CD14-positive monocyte (primary cell): ENCODE results near the gene GSTT4. TPM values are rescaled to one million over a fixed set of nuclear protein-coding genes. Genes with fewer than 3 reads are reported as not detected.
"Not testable (repeated sequence)": the region's sequence is repeated elsewhere in the genome, so short reads cannot be mapped to it uniquely, and the experiment has no call there.

Experiments
- DNase-seq, 3 donors: peaks; one replicate each; pipeline ENCODE4 v3.0.0-alpha.2; 2011 to 2022
- H2AFZ ChIP-seq: 2 replicates; pipeline ENCODE4 v1.6.0; 2012; ENCODE audit warnings: mild to moderate bottlenecking, low read depth, low read length, inconsistent platforms; ENCODE audit not compliant: insufficient read depth, poor library complexity, severe bottlenecking
- H3K27ac ChIP-seq, 2 donors: 1 replicate in 1 of 2; 2 replicates in 1 of 2; pipeline ENCODE4 v1.5.1; 2012 to 2013; ENCODE audit warnings: low read length in 2 of 2, control low read depth in 1 of 2, inconsistent platforms in 1 of 2, low read depth in 1 of 2, mild to moderate bottlenecking in 1 of 2
- H3K27me3 ChIP-seq, 2 donors: one replicate each; pipeline versions ENCODE4 v1.6.0 to v1.6.1; 2011 to 2013; ENCODE audit warnings: low read length in 2 of 2; ENCODE audit not compliant: control insufficient read depth in 2 of 2, insufficient read depth in 2 of 2
- H3K36me3 ChIP-seq, 2 donors: replicated peaks in 1 of 2; 1 replicate in 1 of 2; 2 replicates in 1 of 2; pipeline versions ENCODE4 v1.5.1 to v1.6.1; 2012 to 2013; ENCODE audit warnings: low read length in 2 of 2, control low read depth in 1 of 2, inconsistent platforms in 1 of 2, mild to moderate bottlenecking in 1 of 2; ENCODE audit not compliant: insufficient read depth in 2 of 2, control insufficient read depth in 1 of 2
- H3K4me1 ChIP-seq, 2 donors: 1 replicate in 1 of 2; 2 replicates in 1 of 2; pipeline versions ENCODE4 v1.5.1 to v1.6.1; 2012 to 2013; ENCODE audit warnings: low read length in 2 of 2, control low read depth in 1 of 2, inconsistent platforms in 1 of 2, mild to moderate bottlenecking in 1 of 2, moderate library complexity in 1 of 2; ENCODE audit not compliant: insufficient read depth in 2 of 2, control insufficient read depth in 1 of 2
- H3K4me2 ChIP-seq: replicated peaks from 2 replicates; pipeline ENCODE3; 2012; ENCODE audit warnings: low read length, moderate library complexity, mild to moderate bottlenecking; ENCODE audit not compliant: poor library complexity, severe bottlenecking; ENCODE audit errors: extremely low read depth
- H3K4me3 ChIP-seq, 3 experiments: fragments of 200-600 bp in 1 of 3; sonication (generic) in 1 of 3; replicated peaks in 1 of 3; 1 replicate in 2 of 3; 2 replicates in 1 of 3; pipeline ENCODE4 v1.5.1; 2011 to 2013; ENCODE audit warnings: low read length in 3 of 3, mild to moderate bottlenecking in 3 of 3, control low read depth in 2 of 3, low read depth in 2 of 3, inconsistent platforms in 1 of 3, moderate library complexity in 1 of 3
- H3K79me2 ChIP-seq: 2 replicates; pipeline ENCODE4 v1.6.0; 2012; ENCODE audit warnings: mild to moderate bottlenecking, control low read depth, inconsistent platforms, low read length, moderate library complexity; ENCODE audit not compliant: insufficient read depth
- H3K9ac ChIP-seq: 2 replicates; pipeline ENCODE4 v1.6.0; 2017; ENCODE audit warnings: low read length, mild to moderate bottlenecking; ENCODE audit not compliant: insufficient read depth, poor library complexity, severe bottlenecking
- H3K9me3 ChIP-seq, 2 donors: replicated peaks in 1 of 2; 1 replicate in 1 of 2; 2 replicates in 1 of 2; pipeline versions ENCODE4 v1.5.1 to v1.6.1; 2012 to 2013; ENCODE audit warnings: low read length in 2 of 2, control low read depth in 1 of 2; ENCODE audit not compliant: control insufficient read depth in 1 of 2, insufficient read depth in 1 of 2
- H4K20me1 ChIP-seq: 2 replicates; pipeline ENCODE4 v1.6.0; 2012; ENCODE audit warnings: mild to moderate bottlenecking, low read length, control low read depth, moderate library complexity; ENCODE audit not compliant: insufficient read depth
- H3K27ac Mint-ChIP-seq, 7 donors: one replicate each; pipeline ENCODE4 v1.8.0; 2020; ENCODE audit warnings: mild to moderate bottlenecking in 7 of 7, mixed read lengths in 7 of 7, moderate library complexity in 6 of 7, inconsistent platforms in 2 of 7
- H3K27me3 Mint-ChIP-seq, 3 donors: one replicate each; pipeline ENCODE4 v1.8.0; 2021 to 2022; ENCODE audit warnings: low read depth in 3 of 3, mild to moderate bottlenecking in 3 of 3, mixed read lengths in 3 of 3, moderate library complexity in 3 of 3, inconsistent platforms in 1 of 3
- H3K36me3 Mint-ChIP-seq, 2 donors: one replicate each; pipeline ENCODE4 v1.8.0; 2020; ENCODE audit warnings: mixed read lengths in 2 of 2, inconsistent platforms in 1 of 2, mild to moderate bottlenecking in 1 of 2
- H3K4me1 Mint-ChIP-seq: one replicate; pipeline ENCODE4 v1.8.0; 2020; ENCODE audit warnings: mild to moderate bottlenecking, mixed read lengths
- H3K4me3 Mint-ChIP-seq, 2 donors: one replicate each; pipeline ENCODE4 v1.8.0; 2020; ENCODE audit warnings: mild to moderate bottlenecking in 2 of 2, mixed read lengths in 2 of 2, moderate library complexity in 1 of 2
- H3K9me3 Mint-ChIP-seq, 7 donors: one replicate each; pipeline ENCODE4 v1.8.0; 2020 to 2022; ENCODE audit warnings: mixed read lengths in 7 of 7, mild to moderate bottlenecking in 6 of 7, moderate library complexity in 6 of 7, inconsistent platforms in 2 of 7
- whole genome bisulfite sequencing: methylation state at CpG from one replicate; pipeline ENCODE4 v1.1.5; 2013; ENCODE audit warnings: missing lambda C conversion rate; ENCODE audit not compliant: insufficient coverage; 5-methylcytosine and 5-hydroxymethylcytosine counted together
- intact Hi-C, 2 donors: fragments of 100-400 bp; cut with micrococcal nuclease; formaldehyde crosslinking; loops; one replicate each; pipeline versions ENCODE4 v1.15.0 to v1.15.1; 2023
- polyA plus RNA-seq, 3 donors: library from polyadenylated mRNA; depleted of rRNA in 1 of 3; unstranded in 2 of 3; stranded (reverse) in 1 of 3; fragments of 300-500 nt in 2 of 3; fragments of >200 nt in 1 of 3; fragmentation: Illumina TruSeq in 2 of 3; gene quantifications; 1 replicate in 2 of 3; 2 replicates in 1 of 3; pipeline ENCODE4 v1.2.3, GENCODE V29; 2012 to 2021
- TF ChIP-seq, protein P1 (sequence below): fragments of 200-600 bp; IDR thresholded peaks from one replicate; pipeline ENCODE4 v1.8.0; 2022; ENCODE audit warnings: antibody characterized with exemption, mild to moderate bottlenecking

Gene GSTT4
- polyA plus RNA-seq, 3 donors, result not detected

GRCh38 chr22:23971927-23972326 is 33.3 kb downstream of the GSTT4 start:
- H3K9ac ChIP-seq, H3K4me1 ChIP-seq, H3K9me3 ChIP-seq, H3K27me3 Mint-ChIP-seq, DNase-seq, H2AFZ ChIP-seq, H3K27me3 ChIP-seq, H3K27ac ChIP-seq, H3K4me3 Mint-ChIP-seq, H3K9me3 Mint-ChIP-seq, H3K4me1 Mint-ChIP-seq, H3K4me3 ChIP-seq, H3K4me2 ChIP-seq: not testable (repeated sequence)
- Histone ChIP-seq H3K79me2 (peaks cover 18% of the 10 kb centered on the region), H3K36me3 (peaks cover 25 to 31% of the 10 kb centered on the region in 2 donors), H4K20me1 (peaks cover 30% of the 10 kb centered on the region)
- WGBS, result 100% methylated on average over 1 of the region's 3 CpGs
- peaks cover 28 to 31% of the 10 kb centered on the region in 2 donors for H3K36me3 Mint-ChIP-seq
- intact Hi-C loops, result loop anchor here in 1 of 2 donors (5.0 kb wide), 2 partner anchors 45 to 60 kb away; no protein-coding TSS in a partner anchor
- H3K27ac Mint-ChIP-seq, result peak overlapping the region in 3 of 7 donors; percentile 11 to 50 (median 48)

DNA sequence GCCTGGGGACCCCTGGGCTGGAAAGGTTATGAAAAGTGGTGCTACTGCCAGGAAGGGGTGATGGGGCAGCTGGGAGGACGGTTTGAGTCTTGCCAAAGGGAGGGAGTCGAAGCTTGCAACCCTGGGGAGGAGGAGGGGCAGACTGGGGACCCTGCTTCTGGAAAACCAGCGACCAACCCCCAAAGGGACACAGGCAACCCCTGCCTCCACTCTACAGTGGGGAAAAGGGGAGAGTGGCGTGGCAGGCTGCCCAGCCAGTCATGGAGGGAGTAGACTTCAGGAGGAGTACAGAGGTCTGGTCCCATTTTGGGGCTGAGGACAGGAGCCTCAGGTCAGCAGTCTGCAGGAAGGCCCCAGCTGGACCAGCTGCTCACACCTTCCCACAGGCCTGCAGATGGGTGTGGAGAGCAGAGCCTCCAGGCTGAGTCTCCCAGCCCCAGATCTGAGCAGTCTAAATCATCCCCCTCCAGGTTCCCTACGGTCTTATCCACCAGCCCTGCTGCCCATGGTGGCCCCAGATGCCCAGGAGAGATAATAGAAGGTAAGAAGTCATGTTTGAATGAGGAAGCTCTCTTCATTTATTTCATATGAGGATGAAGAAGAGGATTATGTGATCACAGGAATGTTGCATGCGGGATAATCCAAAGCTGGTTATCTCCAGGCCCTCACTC is 34.3 kb downstream of the GSTT4 start:
- H4K20me1 ChIP-seq, result peaks cover 30% of the 10 kb centered on the region
- no peaks in the 10 kb centered on the region for H3K4me1 ChIP-seq
- WGBS, result 100% methylated on average over 1 of the region's 6 CpGs
- no peak for DNase-seq
- H3K4me3 ChIP-seq, result no peak overlapping the region
- Mint-ChIP-seq H3K36me3 (peaks cover 28 to 31% of the 10 kb centered on the region in 2 donors), H3K4me1 (no peaks in the 10 kb centered on the region), H3K27ac (peak overlapping the region in 3 of 7 donors; percentile 7 to 48 (median 37)), H3K9me3 (peaks cover 0 to 3% (median 0%) of the 10 kb centered on the region in 7 donors), H3K4me3 (no peak overlapping the region), H3K27me3 (no peaks in the 10 kb centered on the region)
- TF ChIP-seq, protein P1, sequence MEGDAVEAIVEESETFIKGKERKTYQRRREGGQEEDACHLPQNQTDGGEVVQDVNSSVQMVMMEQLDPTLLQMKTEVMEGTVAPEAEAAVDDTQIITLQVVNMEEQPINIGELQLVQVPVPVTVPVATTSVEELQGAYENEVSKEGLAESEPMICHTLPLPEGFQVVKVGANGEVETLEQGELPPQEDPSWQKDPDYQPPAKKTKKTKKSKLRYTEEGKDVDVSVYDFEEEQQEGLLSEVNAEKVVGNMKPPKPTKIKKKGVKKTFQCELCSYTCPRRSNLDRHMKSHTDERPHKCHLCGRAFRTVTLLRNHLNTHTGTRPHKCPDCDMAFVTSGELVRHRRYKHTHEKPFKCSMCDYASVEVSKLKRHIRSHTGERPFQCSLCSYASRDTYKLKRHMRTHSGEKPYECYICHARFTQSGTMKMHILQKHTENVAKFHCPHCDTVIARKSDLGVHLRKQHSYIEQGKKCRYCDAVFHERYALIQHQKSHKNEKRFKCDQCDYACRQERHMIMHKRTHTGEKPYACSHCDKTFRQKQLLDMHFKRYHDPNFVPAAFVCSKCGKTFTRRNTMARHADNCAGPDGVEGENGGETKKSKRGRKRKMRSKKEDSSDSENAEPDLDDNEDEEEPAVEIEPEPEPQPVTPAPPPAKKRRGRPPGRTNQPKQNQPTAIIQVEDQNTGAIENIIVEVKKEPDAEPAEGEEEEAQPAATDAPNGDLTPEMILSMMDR, result no peak
- intact Hi-C loops, result loop anchor here in 1 of 2 donors (5.0 kb wide), 2 partner anchors 44 to 59 kb away; no protein-coding TSS in a partner anchor
- H3K9ac ChIP-seq, result no peak overlapping the region
- peaks cover 25 to 31% of the 10 kb centered on the region in 2 donors for H3K36me3 ChIP-seq
- H3K9me3 ChIP-seq, result peaks cover 0 to 4% of the 10 kb centered on the region in 2 donors
- H3K27ac ChIP-seq, result no peak overlapping the region
- H2AFZ ChIP-seq, result no peak overlapping the region
- peaks cover 18% of the 10 kb centered on the region for H3K79me2 ChIP-seq
- H3K4me2 ChIP-seq, result no peak overlapping the region
- H3K27me3 ChIP-seq, result no peaks in the 10 kb centered on the region
